CD4-positive, alpha-beta memory T cell (primary cell): ENCODE measurements around the gene UBR2. TPM values are rescaled to one million over a fixed set of nuclear protein-coding genes. Genes with fewer than 3 reads are reported as not detected.
A peak's percentile ranks its signal among the peaks of the same experiment; 100 is the strongest.
"Not testable (repeated sequence)": the region's sequence is repeated elsewhere in the genome, so short reads cannot be mapped to it uniquely, and the experiment has no call there.

Source experiments
- CTCF ChIA-PET: fragments of 350-600 bp; sonication (Branson Sonifier 250); formaldehyde crosslinking; loops from one replicate; lab custom pipeline; 2021; ENCODE audit warnings: inconsistent platforms; ENCODE audit not compliant: partially characterized antibody; lab: Charles Lee
- POLR2A ChIA-PET: fragments of 350-600 bp; sonication (Branson Sonifier 250); formaldehyde crosslinking; loops from one replicate; lab custom pipeline; 2021; ENCODE audit not compliant: partially characterized antibody; lab: Charles Lee
- DNase-seq, 5 donors: peaks; one replicate each; pipeline versions ENCODE4 v3.0.0 to v3.0.0-alpha.2; 2020 to 2022; ENCODE audit warnings: mixed read lengths in 1 of 5
- H3K27ac ChIP-seq: one replicate; pipeline ENCODE4 v1.7.0; 2013; ENCODE audit warnings: low read depth, low read length
- H3K27me3 ChIP-seq: 2 replicates; pipeline ENCODE4 v1.7.0; 2013; ENCODE audit warnings: mild to moderate bottlenecking, low read length, moderate library complexity; ENCODE audit not compliant: insufficient read depth
- H3K36me3 ChIP-seq: 2 replicates; pipeline ENCODE4 v1.7.0; 2013; ENCODE audit warnings: mild to moderate bottlenecking, low read length, moderate library complexity; ENCODE audit not compliant: insufficient read depth
- H3K4me1 ChIP-seq: 2 replicates; pipeline ENCODE4 v1.7.0; 2013; ENCODE audit warnings: mild to moderate bottlenecking, low read length, moderate library complexity; ENCODE audit not compliant: insufficient read depth
- H3K4me3 ChIP-seq, 2 donors: one replicate each; pipeline ENCODE4 v1.7.0; 2013; ENCODE audit warnings: low read length in 2 of 2, mild to moderate bottlenecking in 1 of 2
- H3K9me3 ChIP-seq, 2 donors: one replicate each; pipeline ENCODE4 v1.7.0; 2013; ENCODE audit warnings: low read length in 2 of 2, control low read depth in 1 of 2; ENCODE audit not compliant: control insufficient read depth in 1 of 2
- H3K27ac Mint-ChIP-seq, 7 donors: one replicate each; pipeline ENCODE4 v1.8.0; 2020 to 2021; ENCODE audit warnings: mixed read lengths in 7 of 7, mild to moderate bottlenecking in 6 of 7, inconsistent platforms in 3 of 7, moderate library complexity in 3 of 7
- H3K27me3 Mint-ChIP-seq, 2 donors: one replicate each; pipeline ENCODE4 v1.8.0; 2020 to 2021; ENCODE audit warnings: mixed read lengths in 2 of 2
- H3K36me3 Mint-ChIP-seq, 2 donors: one replicate each; pipeline ENCODE4 v1.8.0; 2020 to 2021; ENCODE audit warnings: mixed read lengths in 2 of 2, inconsistent platforms in 1 of 2, mild to moderate bottlenecking in 1 of 2
- H3K4me1 Mint-ChIP-seq, 4 donors: one replicate each; pipeline ENCODE4 v1.8.0; 2020 to 2021; ENCODE audit warnings: mixed read lengths in 4 of 4, mild to moderate bottlenecking in 1 of 4
- H3K4me3 Mint-ChIP-seq, 8 donors: one replicate each; pipeline ENCODE4 v1.8.0; 2020 to 2021; ENCODE audit warnings: mixed read lengths in 8 of 8, mild to moderate bottlenecking in 7 of 8, moderate library complexity in 6 of 8, inconsistent platforms in 3 of 8
- H3K9me3 Mint-ChIP-seq, 8 donors: one replicate each; pipeline ENCODE4 v1.8.0; 2020 to 2021; ENCODE audit warnings: mixed read lengths in 8 of 8, mild to moderate bottlenecking in 5 of 8, inconsistent platforms in 3 of 8, moderate library complexity in 1 of 8
- intact Hi-C: fragments of 100-400 bp; cut with micrococcal nuclease; formaldehyde crosslinking; loops from one replicate; pipeline ENCODE4 v1.15.1; 2023
- polyA plus RNA-seq, 2 donors: library from polyadenylated mRNA; unstranded; fragments of 300-500 nt; fragmentation: Illumina TruSeq; gene quantifications; one replicate each; pipeline ENCODE4 v1.2.3, GENCODE V29; 2021
- total RNA-seq, 2 experiments: library from RNA; stranded (reverse); gene quantifications; one replicate each; pipeline ENCODE4 v1.2.3, GENCODE V29; 2021

UBR2 gene
- total and polyA plus RNA-seq, 4 experiments from 2014 or later = 4.9 to 55.7 (median 34.1) TPM

GRCh38 chr6:42726026-42726425 lies 162.2 kb downstream of the UBR2 start:
- CTCF ChIA-PET = interaction anchor here (0.6 to 6.9 kb wide), 38 partner anchors 10 to 360 kb away, joined by 3 to 96 read pairs (median 4); partner anchors contain the start of genes RPL7L1 and TBCC
- POLR2A ChIA-PET = interaction anchor here (0.6 to 6.3 kb wide), 20 partner anchors 8 to 204 kb away, joined by 3 to 169 read pairs (median 5); partner anchors contain the start of genes BICRAL, CNPY3, RPL7L1 and TBCC
- Mint-ChIP-seq H3K36me3 (no peaks in the 10 kb centered on the region), H3K27me3 (no peaks in the 10 kb centered on the region), H3K9me3 (no peaks in the 10 kb centered on the region), H3K4me1 (peaks cover 11 to 24% (median 18%) of the 10 kb centered on the region in 4 donors), H3K4me3 (peak overlapping the region; percentile 83 to 98 (median 92)), H3K27ac (peak overlapping the region; percentile 86 to 99 (median 98))
- peaks cover 16% of the 10 kb centered on the region for H3K4me1 ChIP-seq
- intact Hi-C loops = loop anchor here (1.0 to 5.0 kb wide), 7 partner anchors 20 to 173 kb away; partner anchors contain the start of genes RPL7L1 and TBCC
- no peak overlapping the region for H3K4me3 ChIP-seq
- H3K36me3 ChIP-seq = no peaks in the 10 kb centered on the region
- H3K27ac ChIP-seq = peak overlapping the region; percentile 69
- no peaks in the 10 kb centered on the region for H3K9me3 ChIP-seq
- H3K27me3 ChIP-seq = no peaks in the 10 kb centered on the region
- DNase-seq = no peak

DNA sequence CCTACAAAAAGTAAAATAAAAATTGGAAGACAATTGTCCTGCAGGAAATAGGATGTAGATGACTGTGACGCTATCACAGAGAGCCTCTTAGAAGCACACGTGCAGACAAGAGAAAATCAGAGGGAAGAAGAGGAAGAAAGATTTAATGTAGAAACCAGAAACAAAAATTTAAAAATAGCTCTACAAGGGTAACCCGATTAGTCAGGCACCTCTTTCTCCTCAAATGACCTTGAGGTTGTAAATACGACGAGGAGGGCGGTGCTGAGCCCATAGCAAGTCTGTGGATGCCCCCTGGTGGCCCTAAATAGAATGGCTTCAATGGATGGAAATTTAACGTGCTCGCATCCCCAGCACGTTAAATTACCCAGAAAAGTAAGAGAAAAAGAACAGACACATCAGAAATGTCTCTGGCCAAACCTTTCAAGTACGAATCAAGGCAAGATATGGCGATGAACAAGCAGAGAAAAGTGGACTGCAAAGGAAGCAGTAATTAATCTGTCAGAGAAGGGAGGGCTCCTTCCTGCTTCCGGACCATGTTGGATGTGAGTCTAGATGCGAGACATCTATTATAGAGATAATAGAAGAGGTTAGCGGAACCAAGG lies 162.8 kb downstream of the UBR2 start:
- intact Hi-C loops = loop anchor here (1.0 to 5.0 kb wide), 7 partner anchors 20 to 173 kb away; partner anchors contain the start of genes RPL7L1 and TBCC
- peak overlapping the region; percentile 86 to 99 (median 98) for H3K27ac Mint-ChIP-seq
- peak; percentile 79 to 89 (median 81) for DNase-seq
- peaks cover 16% of the 10 kb centered on the region for H3K4me1 ChIP-seq
- H3K27me3 Mint-ChIP-seq = no peaks in the 10 kb centered on the region
- H3K27ac ChIP-seq = peak overlapping the region; percentile 69
- no peaks in the 10 kb centered on the region for H3K36me3 Mint-ChIP-seq
- no peaks in the 10 kb centered on the region for H3K36me3 ChIP-seq
- H3K4me3 Mint-ChIP-seq = peak overlapping the region; percentile 83 to 98 (median 92)
- POLR2A ChIA-PET = interaction anchor here (0.6 to 6.3 kb wide), 24 partner anchors 9 to 203 kb away, joined by 3 to 169 read pairs (median 4); partner anchors contain the start of genes BICRAL, CNPY3, RPL7L1 and TBCC
- H3K27me3 ChIP-seq = no peaks in the 10 kb centered on the region
- no peaks in the 10 kb centered on the region for H3K9me3 Mint-ChIP-seq
- no peaks in the 10 kb centered on the region for H3K9me3 ChIP-seq
- peak overlapping the region; percentile 53 to 55 for H3K4me3 ChIP-seq
- H3K4me1 Mint-ChIP-seq = peaks cover 11 to 24% (median 18%) of the 10 kb centered on the region in 4 donors
- CTCF ChIA-PET = interaction anchor here (0.6 to 6.9 kb wide), 42 partner anchors 11 to 361 kb away, joined by 3 to 96 read pairs (median 4); partner anchors contain the start of genes BICRAL, RPL7L1 and TBCC

GRCh38 chr6:42727087-42727611 lies 163.3 kb downstream of the UBR2 start:
- Mint-ChIP-seq H3K27ac (peak overlapping the region; percentile 86 to 99 (median 98)), H3K9me3 (no peaks in the 10 kb centered on the region), H3K27me3 (no peaks in the 10 kb centered on the region), H3K4me3 (peak overlapping the region; percentile 83 to 98 (median 92)), H3K4me1 (peaks cover 11 to 24% (median 18%) of the 10 kb centered on the region in 4 donors), H3K36me3 (no peaks in the 10 kb centered on the region)
- Histone ChIP-seq H3K4me3 (peak overlapping the region; percentile 53 to 55), H3K36me3 (no peaks in the 10 kb centered on the region), H3K27ac (peak overlapping the region; percentile 69), H3K9me3 (no peaks in the 10 kb centered on the region), H3K4me1 (peaks cover 16% of the 10 kb centered on the region), H3K27me3 (no peaks in the 10 kb centered on the region)
- intact Hi-C loops = loop anchor here (5.0 kb wide), 1 partner anchor 35 kb away; no protein-coding TSS in a partner anchor
- no peak for DNase-seq
- CTCF ChIA-PET = interaction anchor here (0.6 to 6.9 kb wide), 28 partner anchors 11 to 361 kb away, joined by 3 to 96 read pairs (median 5); partner anchors contain the start of genes BICRAL, RPL7L1 and TBCC
- POLR2A ChIA-PET = interaction anchor here (0.6 to 6.3 kb wide), 19 partner anchors 18 to 170 kb away, joined by 3 to 169 read pairs (median 4); partner anchors contain the start of genes BICRAL, RPL7L1, TBCC and UBR2

- H3K36me3 Mint-ChIP-seq = no peaks in the 10 kb centered on the region
- no peak for DNase-seq
- Histone ChIP-seq H3K36me3 (no peaks in the 10 kb centered on the region), H3K4me1 (peaks cover 16% of the 10 kb centered on the region), H3K27me3 (no peaks in the 10 kb centered on the region), H3K4me3 (peak overlapping the region in 1 of 2 donors; percentile 55), H3K27ac (no peak overlapping the region), H3K9me3 (no peaks in the 10 kb centered on the region)
- H3K27me3 Mint-ChIP-seq = no peaks in the 10 kb centered on the region
- H3K4me1 Mint-ChIP-seq = peaks cover 11 to 24% (median 18%) of the 10 kb centered on the region in 4 donors
- intact Hi-C loops = loop anchor here (5.0 kb wide), 1 partner anchor 35 kb away; no protein-coding TSS in a partner anchor
- ChIA-PET CTCF (interaction anchor here (0.6 to 6.9 kb wide), 15 partner anchors 11 to 173 kb away, joined by 3 to 96 read pairs (median 9); partner anchors contain the start of genes BICRAL, RPL7L1 and TBCC), POLR2A (interaction anchor here (1.0 to 6.3 kb wide), 12 partner anchors 18 to 170 kb away, joined by 3 to 169 read pairs (median 18); partner anchors contain the start of genes BICRAL, RPL7L1 and TBCC)
- H3K4me3 Mint-ChIP-seq = peak overlapping the region; percentile 46 to 98 (median 64)
- no peaks in the 10 kb centered on the region for H3K9me3 Mint-ChIP-seq
- H3K27ac Mint-ChIP-seq = peak overlapping the region in 5 of 7 donors; percentile 80 to 99 (median 97)
Measured at GRCh38 chr6:42727627-42728026, 163.8 kb downstream of the UBR2 start.

GRCh38 chr6:42729731-42730130 lies 165.9 kb downstream of the UBR2 start:
- Histone ChIP-seq H3K9me3 (no peaks in the 10 kb centered on the region), H3K4me1 (peaks cover 16% of the 10 kb centered on the region), H3K4me3 (no peak overlapping the region), H3K36me3 (no peaks in the 10 kb centered on the region), H3K27ac (no peak overlapping the region), H3K27me3 (no peaks in the 10 kb centered on the region)
- intact Hi-C loops = loop anchor here (5.0 kb wide), 1 partner anchor 37 kb away; no protein-coding TSS in a partner anchor
- CTCF ChIA-PET = interaction anchor here (1.3 to 6.9 kb wide), 5 partner anchors 13 to 163 kb away, joined by 3 to 96 read pairs (median 4); partner anchors contain the start of genes RPL7L1 and TBCC
- Mint-ChIP-seq H3K9me3 (no peaks in the 10 kb centered on the region), H3K4me3 (no peak overlapping the region), H3K27me3 (no peaks in the 10 kb centered on the region), H3K27ac (no peak overlapping the region), H3K4me1 (peaks cover 11 to 24% (median 18%) of the 10 kb centered on the region in 4 donors), H3K36me3 (no peaks in the 10 kb centered on the region)
- POLR2A ChIA-PET = interaction anchor here (1.0 to 6.3 kb wide), 6 partner anchors 11 to 150 kb away, joined by 3 to 169 read pairs (median 34); partner anchors contain the start of genes BICRAL, RPL7L1 and TBCC
- DNase-seq = no peak

DNA sequence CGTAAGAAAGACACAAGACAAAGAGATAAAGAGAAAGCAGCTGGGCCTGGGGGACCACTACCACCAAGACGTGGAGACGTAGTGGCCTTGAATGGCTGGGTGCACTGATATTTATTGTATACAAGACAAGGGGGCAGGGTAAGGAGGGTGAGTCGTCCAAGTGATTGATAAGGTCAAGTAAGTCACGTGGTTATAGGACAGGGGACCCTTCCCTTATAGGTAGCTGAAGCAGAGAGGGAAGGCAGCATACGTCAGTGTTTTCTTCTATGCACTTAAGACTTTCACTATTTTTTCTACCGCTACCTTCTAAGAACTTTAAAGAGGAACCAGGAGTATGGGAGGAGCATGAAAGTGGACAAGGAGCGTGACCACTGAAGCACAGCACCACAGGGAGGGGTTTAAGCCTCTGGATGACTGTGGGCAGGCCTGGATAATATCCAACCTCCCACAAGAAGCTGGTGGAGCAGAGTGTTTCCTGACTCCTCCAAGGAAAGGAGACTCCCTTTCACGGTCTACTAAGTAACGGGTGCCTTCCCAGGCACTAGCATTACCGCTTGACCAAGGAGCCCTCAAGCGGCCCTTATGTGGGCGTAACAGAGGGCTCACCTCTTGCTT lies 170.1 kb downstream of the UBR2 start:
- H3K27ac ChIP-seq, H3K9me3 ChIP-seq, H3K36me3 ChIP-seq, H3K36me3 Mint-ChIP-seq, H3K4me3 Mint-ChIP-seq, intact Hi-C loops, H3K9me3 Mint-ChIP-seq, H3K4me3 ChIP-seq, H3K27me3 Mint-ChIP-seq, DNase-seq, H3K27me3 ChIP-seq, H3K4me1 Mint-ChIP-seq, CTCF ChIA-PET, H3K4me1 ChIP-seq: not testable (repeated sequence)
- POLR2A ChIA-PET = interaction anchor here (0.6 to 4.1 kb wide), 5 partner anchors 11 to 185 kb away, joined by 3 to 32 read pairs (median 4); partner anchors contain the start of gene TBCC
- peak overlapping the region in 3 of 7 donors; percentile 37 to 68 (median 38) for H3K27ac Mint-ChIP-seq
